ENCODE data around the gene LPCAT1. TPM values are rescaled to one million over a fixed set of nuclear protein-coding genes. Genes with fewer than 3 reads are reported as not detected.
"Not testable (repeated sequence)": the region's sequence is repeated elsewhere in the genome, so short reads cannot be mapped to it uniquely, and the experiment has no call there.

The LPCAT1 gene
- polyA plus RNA-seq, 1 donor, result 46.0 TPM

DNA sequence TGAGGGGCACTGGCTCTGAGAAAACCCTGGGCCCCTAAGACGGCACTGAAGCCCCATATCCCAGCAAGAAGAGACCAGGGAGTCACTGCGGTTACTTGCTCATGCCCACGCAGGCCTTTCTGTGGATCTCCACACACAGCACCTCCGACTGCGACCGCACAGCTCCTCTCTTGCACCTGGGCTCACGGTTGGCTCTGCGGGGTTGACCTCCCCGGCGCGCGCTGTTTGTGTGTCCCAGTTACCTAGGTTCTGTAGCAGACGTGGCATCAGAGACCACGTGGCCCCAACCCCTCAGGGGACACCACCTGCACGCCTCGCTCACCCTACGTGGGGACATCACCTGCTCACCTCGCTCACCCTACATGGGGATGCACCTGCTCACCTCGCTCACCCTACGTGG lies 12.7 kb downstream of the LPCAT1 start:
- DNase-seq, result no peak

DNA sequence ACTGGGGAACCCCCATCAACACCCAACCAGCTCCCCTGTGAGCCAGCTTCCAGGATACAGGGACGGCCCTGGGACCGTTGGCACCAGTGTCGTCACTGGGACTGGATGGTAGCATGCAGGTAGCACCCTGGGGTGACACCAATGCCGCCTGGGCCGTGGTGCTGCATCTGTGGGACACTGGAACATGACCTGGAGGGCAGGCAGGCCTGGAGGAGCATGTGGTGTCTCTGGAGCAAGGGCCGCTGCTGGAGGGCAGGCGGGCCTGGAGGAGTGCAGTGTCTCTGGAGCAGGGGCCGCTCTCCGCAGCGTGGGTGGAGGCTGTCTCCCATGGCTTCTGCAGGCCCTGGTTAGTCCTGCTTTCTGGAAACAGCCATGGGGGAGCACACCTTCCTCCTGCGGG lies 13.1 kb downstream of the LPCAT1 start:
- no peak for DNase-seq

DNA sequence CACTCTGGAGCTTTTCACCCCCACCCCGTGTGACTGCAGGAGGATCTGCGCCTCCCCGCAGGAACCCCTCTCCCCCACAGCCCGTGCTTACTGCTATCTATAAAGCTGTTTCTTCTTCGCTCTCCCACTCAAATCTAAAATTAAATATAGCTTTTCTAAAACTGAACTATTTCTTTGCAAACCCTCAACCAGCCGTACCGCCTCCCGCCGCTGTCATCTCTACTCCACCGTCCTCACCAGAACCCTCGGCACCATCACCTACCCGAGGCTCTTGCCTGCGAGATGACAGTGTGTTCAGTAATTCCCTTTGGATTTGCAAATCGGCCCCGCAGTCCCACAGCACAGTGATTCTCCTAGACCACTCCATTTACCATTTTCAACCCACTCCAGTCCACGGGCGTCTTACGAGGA lies 13.6 kb downstream of the LPCAT1 start:
- DNase-seq, result no peak

DNA sequence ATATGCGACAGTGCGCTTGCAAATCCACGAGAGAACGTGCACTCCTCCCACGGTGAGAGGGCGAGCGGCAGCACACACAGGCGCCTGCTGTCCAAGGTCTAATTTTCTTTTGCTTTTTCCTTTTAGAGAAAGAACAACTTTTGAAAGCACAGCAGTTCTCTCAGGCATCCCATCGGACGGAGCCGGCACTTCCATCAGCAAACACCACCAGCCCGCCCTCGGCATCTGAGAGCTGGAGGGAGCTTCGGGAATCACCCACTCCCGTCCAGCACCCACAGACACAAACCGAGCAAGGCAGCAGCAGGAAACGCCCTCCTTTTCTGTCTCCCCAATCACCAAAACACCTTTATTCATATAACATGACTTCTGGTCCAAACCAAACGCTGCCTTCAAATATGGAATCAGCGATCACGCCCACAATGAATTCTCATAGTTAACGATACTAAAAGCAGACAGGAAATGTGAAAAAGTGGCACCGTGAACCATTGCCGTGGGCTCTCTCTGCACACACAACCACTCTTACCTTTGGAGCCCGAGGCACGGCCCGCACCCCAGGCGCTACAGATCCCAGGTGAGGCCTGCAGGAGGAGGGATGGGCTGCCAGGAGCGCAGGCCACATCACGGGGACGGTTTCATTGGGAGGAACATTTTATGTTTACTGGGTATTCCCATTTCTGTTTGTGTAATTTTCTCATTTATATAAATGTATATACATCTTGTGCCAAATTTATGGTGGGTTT lies 14.2 kb downstream of the LPCAT1 start:
- DNase-seq, result no peak

DNA sequence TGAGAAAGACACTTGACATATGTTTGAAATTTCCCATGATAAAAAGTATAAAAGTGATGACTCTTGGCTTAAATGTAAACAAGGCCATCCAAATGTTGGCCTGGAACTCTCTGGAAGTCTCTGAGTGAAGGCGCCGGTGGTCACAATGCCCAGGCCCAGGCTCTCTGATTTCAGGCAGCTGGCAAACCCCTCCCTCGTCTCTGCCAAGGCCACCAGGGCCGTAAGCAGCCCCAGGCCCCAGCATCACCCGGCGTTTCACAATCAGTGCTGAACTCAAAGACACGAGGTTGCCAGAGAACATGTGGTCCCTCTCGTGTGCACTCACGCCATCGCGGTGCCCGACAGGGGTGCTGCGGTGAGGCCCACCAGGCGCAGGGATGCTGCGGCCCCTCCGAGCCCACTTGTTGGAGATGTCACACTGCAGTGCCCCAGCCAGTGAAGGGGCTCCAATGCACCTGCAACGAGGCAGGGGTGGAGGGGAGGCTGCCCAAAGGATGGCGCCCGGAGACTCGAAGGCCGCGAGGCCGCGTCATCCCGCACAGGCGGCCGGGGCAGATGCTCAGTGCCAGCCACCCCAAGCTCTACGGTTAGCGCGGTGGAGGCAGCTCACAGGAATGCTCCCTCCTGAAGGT lies 15.0 kb downstream of the LPCAT1 start:
- no peak for DNase-seq

DNA sequence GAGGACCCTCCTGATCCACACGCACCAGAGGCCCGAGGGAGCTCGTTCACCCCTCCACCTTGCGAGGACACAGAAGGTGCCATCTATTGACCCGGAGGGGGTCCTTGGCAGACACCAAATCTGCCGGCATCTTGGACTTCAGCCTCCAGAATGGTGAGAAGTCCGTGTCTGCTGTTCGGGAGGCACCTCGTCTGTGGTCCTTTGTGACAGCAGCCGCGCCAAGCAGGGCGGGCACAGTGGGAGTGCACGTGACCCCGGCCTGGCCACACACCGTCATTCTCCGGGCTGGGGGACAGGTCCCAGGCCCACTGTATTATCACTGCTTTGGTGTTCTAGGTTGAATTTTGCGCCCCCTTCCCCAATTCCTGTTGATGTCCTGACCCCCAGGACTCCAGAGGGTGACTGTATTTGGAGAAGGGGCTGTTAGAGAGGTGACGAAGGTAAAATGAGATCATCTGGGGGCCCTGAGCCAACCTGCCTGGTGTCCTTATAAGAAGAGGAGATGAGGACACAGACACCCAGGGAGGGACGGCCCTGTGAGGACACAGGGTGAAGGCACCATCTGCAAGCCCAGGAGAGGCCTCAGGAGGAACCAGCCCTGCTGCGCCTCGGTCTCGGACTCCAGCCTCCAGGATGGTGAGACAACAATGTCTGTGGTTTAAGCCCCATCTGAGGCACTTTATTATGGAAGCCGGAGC lies 15.7 kb downstream of the LPCAT1 start:
- no peak for DNase-seq

DNA sequence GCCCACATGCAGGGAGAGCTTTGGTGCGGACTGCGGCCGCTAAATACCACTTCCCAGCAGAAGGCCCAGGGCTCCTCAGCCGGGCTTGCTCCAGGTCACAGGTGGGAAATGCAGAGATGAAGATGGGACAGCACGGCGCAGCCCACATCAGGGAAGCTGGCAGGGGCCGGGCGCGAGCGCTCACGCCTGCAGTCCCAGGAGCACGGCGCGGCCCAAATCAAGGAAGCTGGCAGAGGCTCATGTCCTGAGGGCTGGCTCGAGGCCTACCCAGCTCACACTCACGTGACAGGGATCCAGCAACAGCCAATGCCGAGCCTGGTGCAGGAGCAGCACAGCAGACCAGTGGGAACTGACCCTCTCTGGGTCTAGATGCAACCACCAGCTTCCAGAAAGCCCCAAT lies 16.3 kb downstream of the LPCAT1 start:
- DNase-seq, result no peak

DNA sequence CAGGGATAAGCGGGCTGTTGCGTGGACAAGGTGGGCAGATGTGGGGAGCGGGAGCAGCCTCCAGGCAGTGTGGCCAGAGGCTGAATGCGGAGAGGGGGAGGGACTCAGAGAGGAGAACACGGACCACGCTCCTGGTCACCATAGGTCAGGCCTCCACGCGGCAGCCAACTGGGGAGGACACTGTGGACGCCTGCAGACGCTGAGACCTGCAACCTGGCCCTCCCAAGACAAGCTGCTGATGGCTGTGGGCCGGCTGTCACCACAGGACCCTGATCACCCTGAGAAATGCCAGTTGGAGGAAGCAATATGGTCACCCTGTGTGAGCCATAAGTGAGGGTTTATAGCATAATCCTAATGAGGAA lies 16.8 kb downstream of the LPCAT1 start:
- DNase-seq, result no peak

DNA sequence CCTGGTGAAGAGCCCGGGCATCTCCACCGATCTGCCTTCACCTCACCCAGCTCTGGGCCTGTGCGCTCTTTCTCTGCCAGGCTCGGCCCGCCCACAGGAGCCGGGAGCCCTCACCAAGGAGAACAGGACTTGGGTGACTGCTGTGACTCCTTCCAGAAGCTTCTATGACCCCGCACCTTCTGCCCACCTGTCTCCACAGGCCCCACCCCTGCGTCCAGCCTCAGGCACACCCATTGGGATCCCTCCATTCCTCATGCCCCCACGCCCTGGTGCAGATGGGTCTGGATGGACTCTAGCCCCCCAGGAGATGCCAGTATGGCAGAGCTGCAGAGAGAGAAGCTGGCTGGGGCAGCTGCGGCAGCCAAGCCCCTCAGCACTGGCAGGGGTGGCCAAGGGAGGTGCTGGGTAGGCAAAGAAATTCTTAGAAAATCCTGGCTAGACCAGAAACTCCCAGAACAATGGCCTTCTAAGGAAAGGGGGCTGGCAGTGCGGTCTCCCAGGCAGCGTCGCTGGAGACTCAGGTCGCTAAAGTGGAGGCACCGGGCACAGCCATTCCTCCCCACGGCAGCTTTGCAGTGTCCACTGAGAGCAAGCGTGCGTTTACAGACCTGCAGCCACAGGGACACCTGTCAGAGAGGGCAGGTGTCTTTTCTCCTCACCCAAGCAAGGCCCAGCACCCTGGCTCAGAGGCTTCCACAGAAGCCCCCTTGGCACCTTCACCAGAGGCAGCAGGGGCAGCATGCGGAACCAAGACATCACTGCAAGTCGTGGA lies 17.3 kb downstream of the LPCAT1 start:
- DNase-seq, result no peak

DNA sequence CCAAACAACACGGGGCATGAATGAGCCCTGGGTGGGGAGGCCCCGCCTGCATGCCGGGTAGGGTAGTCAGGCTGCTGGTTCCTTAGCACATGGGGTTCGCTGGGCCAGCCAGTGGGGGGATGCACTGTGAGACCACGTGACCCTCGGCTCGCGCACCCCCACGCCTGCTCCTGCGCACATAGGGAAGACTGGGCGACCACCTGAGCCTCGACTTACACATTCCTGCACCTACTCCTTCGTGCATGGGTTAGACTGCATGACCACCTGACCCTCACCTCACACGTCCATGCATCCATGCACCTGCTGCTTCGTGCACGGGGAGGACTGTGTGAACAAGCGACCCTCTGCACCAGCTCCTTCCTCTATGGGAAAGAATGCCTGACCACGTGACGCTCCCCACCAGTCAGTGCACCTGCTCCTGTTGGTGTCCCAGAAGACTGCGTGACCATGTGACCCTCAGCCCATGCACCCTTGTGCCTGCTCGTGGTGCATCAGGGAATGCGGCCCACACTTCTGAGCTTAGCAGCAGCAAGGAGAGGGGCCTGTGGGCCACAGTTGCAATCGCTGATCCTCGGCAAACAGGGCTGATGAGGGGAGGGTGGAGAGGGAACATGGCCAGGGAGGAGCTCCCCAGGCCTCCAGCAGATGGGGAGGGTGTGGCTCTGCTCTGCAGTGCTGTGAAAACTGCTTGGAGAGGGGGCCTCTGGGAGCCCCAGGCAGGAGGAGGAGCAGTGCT lies 18.1 kb downstream of the LPCAT1 start:
- DNase-seq, result no peak

DNA sequence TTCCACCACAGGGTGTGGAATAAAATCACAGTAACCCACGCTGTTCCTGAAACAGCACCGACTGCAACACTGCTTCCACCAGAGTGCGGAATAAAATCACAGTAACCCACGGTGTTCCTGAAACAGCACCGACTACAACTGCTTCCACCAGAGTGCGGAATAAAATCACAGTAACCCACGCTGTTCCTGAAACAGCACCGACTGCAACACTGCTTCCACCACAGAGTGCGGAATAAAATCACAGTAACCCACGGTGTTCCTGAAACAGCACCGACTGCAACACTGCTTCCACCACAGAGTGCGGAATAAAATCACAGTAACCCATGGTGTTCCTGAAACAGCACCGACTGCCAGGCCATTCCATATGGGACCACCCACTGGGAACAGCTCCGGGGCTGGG lies 18.7 kb downstream of the LPCAT1 start:
- DNase-seq, result not testable (repeated sequence)

DNA sequence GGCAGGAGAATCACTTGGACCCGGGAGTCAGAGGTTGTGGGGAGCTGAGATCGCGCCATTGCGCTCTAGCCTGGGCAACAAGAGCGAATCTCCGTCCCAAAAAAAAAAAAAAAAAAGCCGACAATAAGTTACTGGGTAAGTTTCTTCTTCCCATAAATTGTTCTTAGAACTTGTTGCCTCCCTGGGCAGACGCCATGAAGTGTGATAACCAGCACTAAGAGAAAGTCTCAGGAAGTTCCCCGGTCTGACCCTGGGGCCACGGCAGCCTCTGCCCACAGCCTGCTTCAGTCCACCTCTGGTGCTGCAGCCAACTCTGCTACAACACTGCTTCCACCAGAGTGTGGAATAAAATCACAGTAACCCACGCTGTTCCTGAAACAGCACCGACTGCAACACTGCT lies 19.1 kb downstream of the LPCAT1 start:
- DNase-seq, result no peak

DNA sequence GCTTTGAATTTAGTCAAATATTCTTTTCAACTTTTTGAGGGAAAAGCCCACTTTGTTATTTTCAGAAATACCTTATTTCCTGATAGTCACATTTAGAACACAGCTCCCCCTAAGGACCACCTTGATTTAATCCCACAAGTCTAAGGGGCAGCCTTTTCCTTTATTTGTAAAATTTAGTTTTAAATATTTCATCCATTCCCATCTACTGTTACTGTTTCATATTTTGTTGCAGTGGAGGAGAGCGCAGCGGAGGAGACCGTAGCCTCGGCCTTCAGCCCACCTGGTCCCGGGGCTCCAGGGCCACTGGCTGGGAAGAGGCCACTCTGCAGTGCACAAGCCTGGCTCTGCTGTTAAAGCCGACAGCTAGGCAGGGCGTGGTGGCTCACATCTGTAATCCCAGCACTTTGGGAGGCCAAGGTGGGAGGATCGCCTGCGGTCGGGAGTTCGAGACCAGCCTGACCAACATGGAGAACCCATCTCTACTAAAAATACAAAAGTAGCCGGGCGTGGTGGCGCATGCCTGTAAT lies 19.6 kb downstream of the LPCAT1 start:
- no peak for DNase-seq

DNA sequence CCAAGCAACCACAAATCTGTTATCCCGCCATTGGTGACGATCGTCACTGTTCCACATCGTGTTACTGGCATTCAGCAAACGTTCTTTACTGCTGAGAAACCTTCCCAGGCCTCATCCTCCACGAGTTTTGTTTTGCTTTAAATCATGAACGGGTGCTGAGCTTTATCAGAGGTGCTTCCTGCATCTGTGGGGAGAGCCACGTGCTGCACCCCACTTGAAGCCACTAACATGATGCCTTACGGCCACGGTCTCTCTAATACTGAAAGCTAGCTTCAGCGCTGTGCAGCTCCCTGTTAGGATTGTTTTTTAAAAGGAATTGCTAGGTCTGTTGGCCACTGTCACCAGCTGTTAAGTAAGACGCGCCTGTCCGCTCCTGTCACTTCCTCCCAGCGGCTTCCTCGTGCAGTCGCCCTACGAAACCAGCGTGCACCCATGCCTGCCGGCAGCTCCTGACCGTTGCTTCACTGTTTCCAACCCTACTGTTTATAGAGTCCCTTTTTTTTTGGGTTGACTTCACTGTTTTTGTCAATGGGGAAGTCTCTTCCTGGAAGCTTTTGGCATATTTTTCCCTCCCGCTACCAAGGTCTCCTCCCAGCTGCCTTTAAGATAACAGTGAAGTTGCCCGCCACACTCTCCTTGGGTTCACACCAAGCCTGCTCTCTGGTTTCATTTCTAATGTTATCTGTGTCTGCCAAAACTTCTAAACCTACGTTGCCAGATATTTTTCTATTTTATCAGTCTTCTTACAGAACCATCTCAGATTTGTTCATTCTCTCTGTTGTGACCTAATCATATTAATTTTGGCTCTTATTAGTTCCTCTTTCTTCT lies 20.3 kb downstream of the LPCAT1 start:
- no peak for DNase-seq

DNA sequence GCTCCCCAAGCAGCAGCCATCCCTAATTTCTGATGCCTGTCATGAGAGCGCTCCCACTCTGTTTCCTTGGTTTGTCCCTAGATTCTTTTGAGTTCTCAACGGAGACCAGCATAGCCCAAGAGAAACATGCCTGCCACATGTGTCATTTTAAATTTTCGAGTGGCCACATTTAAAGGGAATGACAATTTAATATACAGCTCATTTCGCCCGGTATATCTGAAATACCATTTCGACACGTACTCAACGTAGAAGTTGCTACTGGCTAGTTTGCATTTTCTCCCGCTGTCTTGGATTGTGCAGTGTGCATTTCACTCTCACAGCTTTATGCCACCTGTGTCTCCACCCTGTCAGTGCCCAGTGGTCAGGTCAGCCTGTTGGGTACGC lies 21.0 kb downstream of the LPCAT1 start:
- DNase-seq, result no peak

DNA sequence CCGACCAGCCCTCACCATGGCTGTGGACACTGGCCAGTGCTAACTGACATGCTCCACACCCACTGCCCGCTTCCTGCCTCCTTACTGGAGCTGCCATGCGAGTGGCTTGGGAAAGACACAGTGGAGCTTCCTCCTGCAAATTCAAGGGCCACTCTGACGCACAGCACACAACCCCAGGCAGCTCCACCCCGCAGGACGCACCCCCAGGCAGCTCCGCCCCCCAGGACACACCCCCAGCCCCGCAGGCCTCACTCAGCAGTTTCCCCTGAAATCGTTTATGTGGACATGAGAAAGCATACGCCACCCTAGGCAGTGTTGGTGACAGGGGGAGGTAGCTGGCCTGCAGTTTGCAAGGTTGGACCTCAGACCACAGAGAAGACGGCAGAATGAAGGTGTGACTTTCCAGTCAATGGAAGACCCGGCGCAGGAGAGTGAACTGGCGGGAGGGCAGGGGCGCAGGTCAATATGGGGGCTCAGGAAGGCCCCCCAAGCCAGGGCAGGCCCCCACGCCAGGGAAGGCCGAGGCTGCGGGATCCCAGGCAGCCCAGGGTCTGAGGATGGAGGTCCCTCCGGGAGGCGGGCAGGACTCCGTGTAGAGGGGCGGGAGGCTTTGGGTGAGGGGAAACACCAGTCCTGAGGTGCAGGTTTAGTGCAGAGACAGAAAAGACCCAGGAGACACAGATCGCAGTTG lies 21.6 kb downstream of the LPCAT1 start:
- DNase-seq, result no peak

DNA sequence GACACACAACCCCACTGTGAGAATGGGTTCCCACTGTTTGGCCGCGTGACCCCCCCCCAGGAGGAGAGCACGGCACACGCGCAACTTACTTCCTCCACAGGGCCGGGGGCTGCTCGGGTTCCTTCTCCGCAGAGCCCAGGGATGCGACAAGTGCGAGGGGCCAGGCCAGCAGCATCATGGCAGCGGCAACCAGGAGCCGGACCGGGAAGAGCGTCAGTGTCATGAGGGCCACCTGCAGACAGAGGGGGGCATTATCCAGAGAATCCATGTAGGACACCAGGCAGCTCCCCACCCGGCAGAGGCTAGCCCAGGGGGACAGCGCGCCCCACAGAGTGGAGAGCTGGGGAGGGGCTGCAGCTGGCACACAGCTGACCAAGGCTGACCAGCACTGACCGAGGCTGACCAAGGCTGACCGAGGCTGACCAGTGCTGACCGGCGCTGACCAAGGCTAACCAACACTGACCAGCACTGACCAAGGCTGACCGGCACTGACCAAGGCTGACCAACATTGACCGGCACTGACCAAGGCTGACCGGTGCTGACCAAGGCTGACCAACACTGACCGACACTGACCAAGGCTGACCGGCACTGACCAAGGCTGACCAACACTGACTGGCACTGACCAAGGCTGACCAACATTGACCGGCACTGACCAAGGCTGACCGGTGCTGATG lies 22.3 kb downstream of the LPCAT1 start:
- no peak for DNase-seq

DNA sequence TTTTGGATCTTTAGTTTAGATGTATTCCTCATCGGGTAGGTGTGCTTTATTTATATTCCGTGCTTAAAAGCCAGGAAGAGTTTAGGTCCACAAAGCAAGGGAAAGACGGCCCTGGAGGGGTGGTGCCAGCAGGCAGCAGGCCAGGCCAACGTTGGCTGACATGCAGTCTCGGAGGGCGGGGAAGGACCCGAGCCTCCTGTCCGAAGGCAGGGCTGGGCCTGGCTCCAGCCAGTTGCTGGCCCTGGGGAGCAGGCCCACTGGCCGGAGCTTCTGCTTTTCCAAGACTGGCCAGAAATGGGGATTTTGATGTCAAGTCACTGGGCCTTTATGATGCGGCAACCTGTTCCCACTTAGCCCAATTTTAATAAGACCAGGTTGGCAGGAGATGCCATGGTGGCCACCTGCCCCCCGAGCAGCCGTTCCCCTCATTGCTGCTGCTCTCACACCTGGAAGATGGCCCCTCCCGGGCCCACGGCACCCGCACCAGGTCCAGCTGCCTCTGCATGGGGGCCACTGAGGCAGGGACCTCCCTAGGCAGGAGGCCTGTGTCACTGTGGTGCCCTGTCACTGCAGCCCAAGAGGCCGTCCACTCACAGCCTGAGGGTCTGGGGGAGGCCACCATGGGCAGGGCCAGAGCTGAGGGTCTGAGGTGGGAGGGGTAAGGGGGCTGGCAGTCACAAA lies 23.2 kb downstream of the LPCAT1 start:
- no peak for DNase-seq

DNA sequence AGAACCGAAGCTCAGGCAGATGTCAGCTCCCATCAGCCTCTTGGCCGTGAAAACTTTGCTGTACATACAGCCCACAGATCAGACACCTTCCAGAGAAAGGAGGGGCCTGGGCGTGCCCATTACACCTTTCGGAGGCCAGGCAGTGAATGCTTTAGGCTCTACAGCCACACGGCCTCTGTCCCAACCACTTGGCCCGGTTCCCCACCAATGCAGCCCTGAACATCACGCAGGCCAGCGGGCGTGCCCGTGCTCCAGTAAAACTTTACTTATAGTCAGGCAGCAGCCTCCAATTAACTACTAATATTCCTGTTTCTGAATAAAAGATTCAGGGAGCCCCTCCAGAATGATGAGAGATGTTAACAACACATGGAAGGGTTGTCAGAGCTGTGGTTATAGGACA lies 23.9 kb downstream of the LPCAT1 start:
- no peak for DNase-seq
